ENCODE measurements around the gene VPS13D. TPM values are rescaled to one million over a fixed set of nuclear protein-coding genes. Genes with fewer than 3 reads are reported as not detected.

Gene VPS13D
- total RNA-seq, 2 experiments from 2014 or later: 25.0 to 25.4 TPM

DNA sequence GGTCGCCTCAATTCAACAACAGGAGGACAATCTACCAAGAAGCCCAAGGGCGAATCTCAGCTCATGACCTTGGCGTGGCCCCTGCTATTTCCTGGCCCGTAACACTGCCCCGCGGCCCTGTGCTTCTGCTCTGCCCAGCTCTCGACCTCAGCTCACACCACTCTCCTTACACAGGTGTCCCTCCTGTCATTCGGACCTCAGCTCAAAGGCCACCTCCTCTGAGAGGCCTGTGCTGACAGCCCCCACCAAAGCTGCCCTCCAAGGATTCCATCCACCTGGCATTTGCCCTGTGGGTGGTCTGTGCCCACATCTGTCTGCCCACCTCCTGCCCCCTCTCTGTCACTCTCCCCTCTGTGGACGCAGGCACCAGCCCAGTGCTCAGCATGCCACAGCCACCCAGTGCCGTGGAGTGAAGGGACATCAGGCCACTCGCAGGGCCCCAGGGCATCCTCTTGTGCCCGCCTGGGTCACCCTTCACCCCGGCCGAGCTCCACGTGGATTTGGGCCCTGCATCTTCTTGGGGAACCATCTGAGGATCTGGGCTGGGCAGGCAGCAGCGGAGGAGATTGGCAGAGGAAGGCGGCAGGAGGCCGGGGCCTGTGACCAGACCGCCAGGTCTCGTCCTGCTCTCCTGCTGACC lies 317.9 kb downstream of the VPS13D start:
- H3K27ac Mint-ChIP-seq: no peak overlapping the region
- ChIA-PET CTCF (no interaction called here), POLR2A (no interaction called here)
- H3K4me1 Mint-ChIP-seq (ENCODE audit: low read depth): peaks cover 3% of the 10 kb centered on the region
- no peak overlapping the region for H3K4me3 Mint-ChIP-seq
- no peak for DNase-seq
- H3K9me3 Mint-ChIP-seq: no peaks in the 10 kb centered on the region
- intact Hi-C loops (cut with micrococcal nuclease): no loop called here
- peaks cover 10% of the 10 kb centered on the region for H3K27me3 Mint-ChIP-seq
- H3K36me3 Mint-ChIP-seq: no peaks in the 10 kb centered on the region

DNA sequence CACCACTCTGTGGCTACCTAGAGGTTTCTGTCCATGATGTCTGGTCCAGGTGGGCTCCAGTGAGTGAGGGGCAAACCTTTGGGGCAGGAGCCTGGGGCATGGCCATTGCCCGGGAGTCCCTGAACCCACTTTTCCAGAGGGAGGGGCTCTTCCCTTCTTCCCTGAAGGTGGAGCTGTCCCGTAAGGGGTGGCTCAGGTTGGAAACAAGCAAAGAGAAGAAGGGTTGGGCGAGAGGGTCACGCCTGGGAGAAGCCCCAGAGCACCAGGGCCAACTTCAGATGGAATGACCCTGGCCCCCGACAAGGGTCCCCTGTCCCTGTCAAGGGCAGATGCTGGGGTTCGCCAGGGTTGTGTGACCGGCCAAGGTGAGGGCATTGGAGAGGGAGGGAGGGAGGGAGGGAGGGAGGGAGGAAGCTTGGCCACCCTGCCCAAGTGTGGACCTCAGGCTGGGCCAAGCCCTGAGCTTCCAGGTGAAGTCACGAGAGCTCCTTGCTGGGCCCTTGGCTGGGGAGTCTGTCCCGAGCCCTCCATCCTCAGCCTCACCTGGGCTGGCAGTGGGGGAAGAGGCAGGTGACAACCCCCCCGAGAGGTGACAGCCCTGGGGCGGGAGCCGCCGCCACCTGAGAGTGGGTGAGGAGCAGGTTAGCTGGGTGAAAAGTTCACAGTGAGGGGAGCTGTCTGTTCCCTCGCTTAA lies 318.6 kb downstream of the VPS13D start:
- Mint-ChIP-seq H3K9me3 (no peaks in the 10 kb centered on the region), H3K4me1 (ENCODE audit: low read depth) (peaks cover 3% of the 10 kb centered on the region), H3K4me3 (no peak overlapping the region), H3K36me3 (no peaks in the 10 kb centered on the region), H3K27me3 (peaks cover 10% of the 10 kb centered on the region), H3K27ac (no peak overlapping the region)
- ChIA-PET CTCF (no interaction called here), POLR2A (no interaction called here)
- intact Hi-C loops (cut with micrococcal nuclease): no loop called here
- DNase-seq: no peak

DNA sequence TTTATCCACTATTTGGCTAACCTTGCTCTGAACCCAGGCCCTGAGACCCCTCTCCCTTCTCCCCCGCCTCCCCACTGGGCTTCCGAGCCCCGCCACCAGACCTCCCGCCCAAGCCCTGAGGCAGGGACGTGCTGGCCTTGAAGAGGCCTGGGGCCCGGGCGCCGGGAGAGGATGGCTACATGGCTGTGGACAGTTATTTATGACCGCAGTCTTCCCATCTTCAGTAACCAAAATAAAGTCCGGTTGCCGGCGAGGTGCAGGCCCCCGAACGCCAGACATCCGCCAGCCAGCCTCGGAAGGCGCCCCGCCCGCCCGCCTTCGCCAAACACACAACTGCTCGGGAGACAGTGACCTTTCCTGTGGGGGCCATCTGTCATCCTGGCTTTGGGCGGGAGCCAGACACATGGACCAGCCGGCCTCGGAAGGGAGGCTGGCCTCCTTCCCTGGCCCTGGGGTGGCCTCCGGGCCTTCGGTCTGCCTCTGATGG lies 319.2 kb downstream of the VPS13D start:
- DNase-seq: no peak
- H3K9me3 Mint-ChIP-seq: no peaks in the 10 kb centered on the region
- H3K36me3 Mint-ChIP-seq: no peaks in the 10 kb centered on the region
- ChIA-PET CTCF (no interaction called here), POLR2A (no interaction called here)
- no peak overlapping the region for H3K4me3 Mint-ChIP-seq
- intact Hi-C loops (cut with micrococcal nuclease): no loop called here
- no peak overlapping the region for H3K27ac Mint-ChIP-seq
- H3K27me3 Mint-ChIP-seq: peaks cover 7% of the 10 kb centered on the region
- H3K4me1 Mint-ChIP-seq (ENCODE audit: low read depth): peaks cover 3% of the 10 kb centered on the region

DNA sequence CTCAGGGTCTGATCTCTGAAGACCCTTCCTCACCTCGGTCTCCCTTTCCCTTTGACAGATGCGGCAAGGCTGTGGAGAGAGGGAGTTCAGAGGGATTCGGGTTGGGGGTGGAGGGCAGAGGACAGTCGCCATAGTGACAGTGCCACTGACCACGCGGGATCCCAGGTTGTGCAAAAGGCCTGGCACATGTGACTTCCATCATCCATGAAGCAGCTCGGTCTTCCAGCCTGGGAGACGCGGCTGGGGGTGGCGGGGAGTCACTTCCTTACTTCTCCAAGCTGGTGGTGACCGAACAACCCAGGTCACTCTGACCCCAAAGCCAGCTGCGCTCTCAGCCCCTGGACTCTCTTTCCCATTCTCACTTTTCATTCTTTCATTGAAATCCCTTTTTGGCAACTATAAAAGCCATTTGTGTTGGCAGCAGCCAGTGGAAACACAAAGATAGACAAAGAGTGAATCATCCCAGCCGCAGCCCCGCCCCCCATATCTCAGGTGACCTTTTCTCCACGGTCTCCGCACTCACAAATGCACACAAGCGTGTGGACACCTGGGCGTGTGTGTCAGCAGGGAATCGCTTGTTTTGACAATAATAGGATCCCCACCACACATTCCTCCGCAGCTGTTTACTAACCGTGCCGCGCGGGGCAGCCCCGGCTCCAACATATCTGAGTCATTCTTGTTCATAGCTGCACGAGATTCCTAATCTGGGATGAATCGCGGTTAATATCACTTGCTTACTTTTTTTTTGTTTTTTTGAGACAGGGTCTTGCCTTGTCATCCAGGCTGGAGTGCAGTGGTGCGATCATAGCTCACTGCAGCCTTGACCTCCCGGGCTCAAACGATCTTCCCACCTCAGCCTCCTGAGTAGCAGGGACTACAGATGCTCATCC lies 319.9 kb downstream of the VPS13D start:
- Mint-ChIP-seq H3K9me3 (no peaks in the 10 kb centered on the region), H3K36me3 (no peaks in the 10 kb centered on the region), H3K27me3 (peaks cover 3% of the 10 kb centered on the region), H3K4me3 (no peak overlapping the region), H3K4me1 (ENCODE audit: low read depth) (peaks cover 3% of the 10 kb centered on the region), H3K27ac (no peak overlapping the region)
- ChIA-PET CTCF (interaction anchor here (0.6 kb wide), 1 partner anchor 68 kb away, joined by 3 read pairs; the partner anchor contains the start of gene DHRS3), POLR2A (no interaction called here)
- peak; percentile 31 for DNase-seq
- intact Hi-C loops (cut with micrococcal nuclease): no loop called here

DNA sequence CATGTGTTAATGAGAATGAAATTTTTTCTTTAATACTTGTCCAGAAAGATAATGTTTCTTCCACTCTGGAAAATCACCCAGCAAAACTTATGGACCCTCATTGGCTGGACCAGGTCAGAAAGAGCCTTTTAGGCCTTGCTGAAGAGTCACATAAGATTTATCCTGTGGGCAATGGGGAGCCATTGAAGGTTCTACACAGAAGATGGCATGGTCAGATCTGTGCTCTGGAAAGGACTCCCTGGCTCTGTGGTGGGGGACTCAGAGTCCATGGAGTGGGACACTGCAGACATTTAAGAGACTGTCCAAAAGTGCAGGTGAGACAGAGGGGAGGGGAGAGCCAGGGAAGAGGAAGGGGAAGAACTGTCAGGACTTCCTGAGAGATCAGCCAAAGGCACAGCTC lies 321.8 kb downstream of the VPS13D start:
- intact Hi-C loops (cut with micrococcal nuclease): no loop called here
- ChIA-PET CTCF (no interaction called here), POLR2A (no interaction called here)
- Mint-ChIP-seq H3K27me3 (no peaks in the 10 kb centered on the region), H3K4me3 (no peak overlapping the region), H3K27ac (no peak overlapping the region), H3K9me3 (no peaks in the 10 kb centered on the region), H3K36me3 (no peaks in the 10 kb centered on the region), H3K4me1 (ENCODE audit: low read depth) (no peaks in the 10 kb centered on the region)
- no peak for DNase-seq

DNA sequence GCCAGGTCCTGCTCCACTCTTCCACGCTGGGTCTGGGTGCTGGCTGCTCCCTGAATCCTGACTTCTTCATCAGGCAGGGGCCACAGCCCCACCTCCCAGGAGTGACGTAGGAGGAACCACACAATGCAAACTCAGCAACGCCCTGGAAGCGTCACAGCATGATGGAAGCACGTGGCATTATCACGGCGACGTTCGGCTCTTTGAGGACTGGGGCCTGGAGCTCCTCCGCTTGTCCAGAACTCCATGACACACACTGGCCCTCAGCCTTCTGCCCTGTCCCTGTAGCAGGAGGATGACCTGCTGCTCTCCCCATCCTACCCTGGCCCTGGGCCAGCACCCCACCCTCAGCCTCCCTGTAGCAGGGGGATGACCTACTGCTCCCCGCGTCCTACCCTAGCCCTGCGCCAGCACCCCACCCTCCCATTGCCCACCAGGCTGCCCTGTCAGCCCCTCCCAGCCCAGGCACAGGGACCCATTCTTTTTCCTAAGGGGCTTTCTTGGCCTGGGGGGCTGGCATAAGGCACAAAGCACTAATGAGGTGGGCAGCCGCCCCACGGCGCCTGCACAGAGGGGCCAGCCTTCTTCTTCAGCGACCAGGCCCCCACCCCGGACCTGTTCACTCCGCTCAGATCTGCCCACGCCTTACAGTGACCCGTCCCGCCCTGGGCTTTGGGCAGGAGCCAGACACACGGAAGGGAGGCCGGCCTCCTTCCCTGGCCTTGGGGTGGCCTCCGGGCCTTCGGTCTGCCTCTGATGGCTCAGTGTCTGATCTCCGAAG lies 322.5 kb downstream of the VPS13D start:
- H3K27ac Mint-ChIP-seq: no peak overlapping the region
- intact Hi-C loops (cut with micrococcal nuclease): no loop called here
- ChIA-PET CTCF (no interaction called here), POLR2A (no interaction called here)
- H3K36me3 Mint-ChIP-seq: no peaks in the 10 kb centered on the region
- no peak overlapping the region for H3K4me3 Mint-ChIP-seq
- DNase-seq: no peak
- H3K27me3 Mint-ChIP-seq: no peaks in the 10 kb centered on the region
- H3K9me3 Mint-ChIP-seq: no peaks in the 10 kb centered on the region
- no peaks in the 10 kb centered on the region for H3K4me1 Mint-ChIP-seq (ENCODE audit: low read depth)

DNA sequence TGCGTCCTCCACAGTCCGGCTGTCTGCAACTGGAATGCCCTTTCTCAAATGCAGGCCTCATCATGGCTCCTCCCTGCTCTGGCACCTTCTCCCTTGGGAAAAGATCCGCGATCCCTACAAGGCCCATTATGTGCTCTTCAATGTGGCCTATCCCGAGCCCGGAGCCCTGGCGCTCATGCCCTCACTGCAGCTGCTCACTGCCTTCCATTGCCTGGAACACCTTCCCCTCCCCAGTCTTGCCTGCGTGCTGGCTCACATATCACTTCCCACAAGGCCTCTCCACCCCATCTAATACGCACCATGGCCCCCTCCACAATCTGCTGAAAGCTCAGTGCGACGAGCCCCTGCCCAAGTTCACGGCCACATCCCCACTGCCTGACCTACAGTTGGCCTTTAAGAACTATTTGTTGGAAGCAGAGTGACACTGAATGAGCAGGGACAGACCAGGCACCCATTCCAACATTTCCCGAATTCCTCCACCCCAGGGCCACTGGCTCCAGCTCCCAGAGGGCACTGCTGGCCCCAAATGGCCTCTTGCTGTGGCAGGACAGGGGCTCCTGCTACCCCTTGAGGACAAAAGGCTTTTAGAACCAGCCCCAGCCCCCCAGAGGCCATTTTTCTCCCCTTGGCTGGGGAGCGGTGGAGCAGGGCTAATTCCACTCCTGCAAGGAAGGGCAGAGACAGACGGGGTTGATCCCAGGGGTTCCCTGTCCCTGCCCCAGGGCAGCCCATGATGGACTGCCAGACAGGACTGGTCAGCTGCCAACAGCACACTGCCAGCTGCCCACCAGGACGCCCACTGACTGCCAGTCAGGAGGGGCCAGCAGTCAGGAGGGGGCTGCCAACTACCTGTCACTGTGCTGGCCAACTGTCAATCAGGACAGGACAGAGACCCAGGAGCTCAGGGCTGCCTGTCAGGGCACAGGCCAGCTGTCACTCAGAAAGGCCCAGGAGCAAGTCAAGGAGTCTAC lies 323.4 kb downstream of the VPS13D start:
- CTCF ChIA-PET: no interaction called here
- no peaks in the 10 kb centered on the region for H3K36me3 Mint-ChIP-seq
- POLR2A ChIA-PET: no interaction called here
- H3K27ac Mint-ChIP-seq: no peak overlapping the region
- no peaks in the 10 kb centered on the region for H3K4me1 Mint-ChIP-seq (ENCODE audit: low read depth)
- DNase-seq: no peak
- H3K9me3 Mint-ChIP-seq: no peaks in the 10 kb centered on the region
- H3K4me3 Mint-ChIP-seq: no peak overlapping the region
- no peaks in the 10 kb centered on the region for H3K27me3 Mint-ChIP-seq
- intact Hi-C loops (cut with micrococcal nuclease): no loop called here

DNA sequence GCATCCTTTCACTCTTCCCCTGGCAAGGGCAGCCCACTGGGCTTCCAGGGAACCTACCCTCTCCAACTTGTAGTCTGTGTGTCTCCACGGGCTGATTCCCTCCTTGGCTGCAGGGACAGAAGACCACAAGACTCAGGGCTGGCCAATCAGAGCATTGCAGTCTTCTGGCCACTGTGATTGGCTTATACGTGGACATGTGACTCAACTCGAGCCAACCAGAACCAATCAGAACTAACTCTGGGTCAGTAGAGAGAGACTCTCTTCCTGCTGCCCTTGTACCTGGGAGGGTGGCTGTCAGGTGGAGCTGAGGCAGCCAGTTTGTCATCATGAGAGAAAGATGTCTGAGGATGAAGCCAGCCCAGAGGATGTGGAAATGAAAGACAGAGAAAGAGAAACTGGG lies 324.1 kb downstream of the VPS13D start:
- POLR2A ChIA-PET: no interaction called here
- no peaks in the 10 kb centered on the region for H3K36me3 Mint-ChIP-seq
- no peak overlapping the region for H3K4me3 Mint-ChIP-seq
- DNase-seq: no peak
- H3K4me1 Mint-ChIP-seq (ENCODE audit: low read depth): no peaks in the 10 kb centered on the region
- H3K27ac Mint-ChIP-seq: no peak overlapping the region
- H3K27me3 Mint-ChIP-seq: no peaks in the 10 kb centered on the region
- no peaks in the 10 kb centered on the region for H3K9me3 Mint-ChIP-seq
- intact Hi-C loops (cut with micrococcal nuclease): no loop called here
- CTCF ChIA-PET: no interaction called here

DNA sequence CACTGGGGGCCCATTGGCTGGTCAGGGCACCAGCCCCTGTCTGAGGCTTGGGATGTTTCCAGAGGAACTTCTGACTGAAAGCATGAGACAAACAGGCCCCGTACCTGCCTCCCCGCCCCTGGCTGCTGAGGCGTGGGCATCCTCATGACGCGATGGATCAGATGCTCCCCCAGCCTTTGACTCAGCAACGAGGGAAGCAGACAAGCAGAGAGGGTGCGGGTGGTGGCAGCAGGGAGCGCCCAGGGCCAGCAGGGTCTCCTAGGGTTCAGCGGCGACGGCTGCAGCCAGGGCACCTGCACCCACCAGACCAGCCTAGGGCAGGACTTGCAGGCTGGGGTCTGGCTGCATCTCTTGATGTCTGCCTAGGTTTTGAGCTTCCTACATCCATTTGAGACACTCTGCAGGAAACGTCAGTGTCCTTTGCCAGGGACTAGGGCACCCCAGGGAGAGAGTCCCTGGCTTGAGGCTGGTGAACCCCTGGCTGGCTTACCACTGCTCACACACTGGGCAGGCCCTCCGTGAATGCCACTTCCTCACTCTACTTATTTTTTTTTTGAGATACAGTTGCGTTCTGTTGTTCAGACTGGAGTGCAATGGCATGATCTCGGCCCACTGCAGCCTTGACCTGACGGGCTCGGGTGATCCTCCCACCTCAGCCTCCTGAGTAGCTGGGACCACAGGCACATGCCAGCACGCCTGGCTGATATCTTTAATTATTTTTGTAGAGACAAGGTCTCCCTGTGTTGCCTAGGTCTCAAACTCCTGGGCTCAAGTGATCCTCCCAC lies 324.9 kb downstream of the VPS13D start:
- Mint-ChIP-seq H3K4me1 (ENCODE audit: low read depth) (no peaks in the 10 kb centered on the region), H3K27ac (no peak overlapping the region), H3K9me3 (no peaks in the 10 kb centered on the region), H3K4me3 (no peak overlapping the region), H3K36me3 (no peaks in the 10 kb centered on the region), H3K27me3 (no peaks in the 10 kb centered on the region)
- POLR2A ChIA-PET: no interaction called here
- intact Hi-C loops (cut with micrococcal nuclease): no loop called here
- CTCF ChIA-PET: no interaction called here
- DNase-seq: no peak

DNA sequence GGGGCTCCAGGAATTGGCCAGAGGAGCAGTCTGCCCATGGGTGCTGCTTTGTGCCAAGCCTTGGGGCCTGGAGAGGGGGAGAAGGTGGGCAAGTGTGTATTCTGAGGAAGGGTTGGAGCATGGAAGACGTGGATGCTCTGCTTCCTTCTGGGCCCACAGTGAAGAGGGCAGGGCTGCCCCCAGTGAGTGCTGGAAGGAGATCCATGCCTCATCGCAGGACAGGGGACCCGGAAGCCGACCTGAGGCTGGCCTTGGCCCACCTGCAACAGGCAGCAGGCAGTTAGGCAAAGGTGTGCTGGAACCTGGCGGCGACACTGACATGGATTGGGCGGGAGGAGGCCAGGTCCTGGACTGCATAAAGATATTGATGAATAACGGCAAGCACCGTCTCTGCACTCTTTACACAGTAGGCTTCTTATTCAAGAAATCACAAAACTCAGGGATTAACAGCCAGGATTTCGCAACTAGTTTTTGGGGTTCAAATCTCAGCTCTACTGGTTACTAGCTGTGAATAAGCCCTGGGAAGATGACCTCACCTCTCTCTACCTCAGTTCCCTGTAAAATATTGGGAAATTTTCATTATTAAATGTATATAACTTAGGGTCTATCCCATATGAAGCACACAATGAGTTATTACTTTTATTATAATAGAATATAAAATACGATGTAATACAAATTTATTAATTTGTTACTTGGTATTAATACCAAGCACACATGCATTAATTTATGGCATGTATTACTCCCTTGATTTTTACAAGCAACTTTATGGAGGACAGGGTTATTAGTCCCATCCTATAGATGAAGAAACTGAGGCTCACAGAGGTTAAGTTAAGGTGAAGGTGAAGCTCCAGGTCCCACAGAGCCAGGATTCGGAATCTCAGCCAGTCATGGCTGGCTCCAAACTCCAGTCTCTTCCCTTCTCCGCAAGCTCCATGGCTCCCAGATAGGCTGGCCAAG lies 325.9 kb downstream of the VPS13D start:
- no peaks in the 10 kb centered on the region for H3K4me1 Mint-ChIP-seq (ENCODE audit: low read depth)
- H3K27me3 Mint-ChIP-seq: no peaks in the 10 kb centered on the region
- ChIA-PET POLR2A (no interaction called here), CTCF (no interaction called here)
- intact Hi-C loops (cut with micrococcal nuclease): no loop called here
- no peak for DNase-seq
- H3K27ac Mint-ChIP-seq: no peak overlapping the region
- H3K4me3 Mint-ChIP-seq: no peak overlapping the region
- no peaks in the 10 kb centered on the region for H3K9me3 Mint-ChIP-seq
- H3K36me3 Mint-ChIP-seq: no peaks in the 10 kb centered on the region
